ENCODE results near the gene ST6GALNAC3. TPM values are rescaled to one million over a fixed set of nuclear protein-coding genes. Genes with fewer than 3 reads are reported as not detected.

Gene ST6GALNAC3
- total RNA-seq, 4 donors from 2014 or later: 5.9 to 29.8 (median 11.7) TPM

GRCh38 chr1:76492752-76493430, 418.3 kb downstream of the ST6GALNAC3 start:
- TF ChIP-seq CTCF (IDR thresholded peaks at IDR 0.05; ENCODE audit: low read depth): no peak

GRCh38 chr1:76494807-76495206, 420.3 kb downstream of the ST6GALNAC3 start:
- TF ChIP-seq CTCF (IDR thresholded peaks at IDR 0.05; ENCODE audit: low read depth): no peak

GRCh38 chr1:76496871-76497270, 422.3 kb downstream of the ST6GALNAC3 start:
- TF ChIP-seq CTCF (IDR thresholded peaks at IDR 0.05; ENCODE audit: low read depth): no peak

- no peak for TF ChIP-seq CTCF (IDR thresholded peaks at IDR 0.05; ENCODE audit: low read depth)
Measured at GRCh38 chr1:76500116-76500515, 425.6 kb downstream of the ST6GALNAC3 start.

GRCh38 chr1:76501136-76501535, 426.6 kb downstream of the ST6GALNAC3 start:
- TF ChIP-seq CTCF (IDR thresholded peaks at IDR 0.05; ENCODE audit: low read depth): no peak

- no peak for TF ChIP-seq CTCF (IDR thresholded peaks at IDR 0.05; ENCODE audit: low read depth)
Measured at GRCh38 chr1:76501586-76502219, 427.2 kb downstream of the ST6GALNAC3 start.

GRCh38 chr1:76503100-76503499, 428.6 kb downstream of the ST6GALNAC3 start:
- no peak for TF ChIP-seq CTCF (IDR thresholded peaks at IDR 0.05; ENCODE audit: low read depth)

Measured in subcutaneous adipose tissue (tissue), 4 donors.